HG03558 (cell line): ENCODE measurements around the gene ZIC1.

Source experiments
- ATAC-seq: cut with Tn5 transposase; IDR thresholded peaks from one replicate; pipeline ENCODE4 v1.9.1; 2021; ENCODE audit warnings: moderate number of reproducible peaks; ENCODE audit not compliant: unreplicated experiment; ENCODE audit errors: extremely low read depth

ZIC1 gene

GRCh38 chr3:147379651-147380050 lies 29.5 kb upstream of the ZIC1 start:
- ATAC-seq: no peak

- no peak for ATAC-seq
These were observed 28.7 kb upstream of the ZIC1 start for GRCh38 chr3:147380387-147380951.

GRCh38 chr3:147380977-147381376 lies 28.2 kb upstream of the ZIC1 start:
- ATAC-seq: no peak

- ATAC-seq: no peak
These were observed 27.6 kb upstream of the ZIC1 start for GRCh38 chr3:147381596-147381995.

- no peak for ATAC-seq
These were observed 25.5 kb upstream of the ZIC1 start for GRCh38 chr3:147383617-147384016.

- no peak for ATAC-seq
These were observed 24.7 kb upstream of the ZIC1 start for GRCh38 chr3:147384210-147385058.

- no peak for ATAC-seq
These were observed 23.8 kb upstream of the ZIC1 start for GRCh38 chr3:147385059-147386012.

- no peak for ATAC-seq
These were observed 21.8 kb upstream of the ZIC1 start for GRCh38 chr3:147387291-147387884.

GRCh38 chr3:147387885-147388699 lies 21.1 kb upstream of the ZIC1 start:
- ATAC-seq: no peak

- ATAC-seq: no peak
These were observed 20.2 kb upstream of the ZIC1 start for GRCh38 chr3:147388700-147389580.

- ATAC-seq: no peak
These were observed 19.4 kb upstream of the ZIC1 start for GRCh38 chr3:147389717-147390116.

GRCh38 chr3:147390589-147391569 lies 18.3 kb upstream of the ZIC1 start:
- ATAC-seq: no peak

- no peak for ATAC-seq
These were observed 17.2 kb upstream of the ZIC1 start for GRCh38 chr3:147391781-147392624.

GRCh38 chr3:147392625-147392946 lies 16.6 kb upstream of the ZIC1 start:
- ATAC-seq: no peak

- no peak for ATAC-seq
These were observed 15.8 kb upstream of the ZIC1 start for GRCh38 chr3:147393261-147393942.
